Measurements from ENCODE around the gene SLC34A1.
A peak's percentile ranks its signal among the peaks of the same experiment; 100 is the strongest.

SLC34A1 gene

DNA sequence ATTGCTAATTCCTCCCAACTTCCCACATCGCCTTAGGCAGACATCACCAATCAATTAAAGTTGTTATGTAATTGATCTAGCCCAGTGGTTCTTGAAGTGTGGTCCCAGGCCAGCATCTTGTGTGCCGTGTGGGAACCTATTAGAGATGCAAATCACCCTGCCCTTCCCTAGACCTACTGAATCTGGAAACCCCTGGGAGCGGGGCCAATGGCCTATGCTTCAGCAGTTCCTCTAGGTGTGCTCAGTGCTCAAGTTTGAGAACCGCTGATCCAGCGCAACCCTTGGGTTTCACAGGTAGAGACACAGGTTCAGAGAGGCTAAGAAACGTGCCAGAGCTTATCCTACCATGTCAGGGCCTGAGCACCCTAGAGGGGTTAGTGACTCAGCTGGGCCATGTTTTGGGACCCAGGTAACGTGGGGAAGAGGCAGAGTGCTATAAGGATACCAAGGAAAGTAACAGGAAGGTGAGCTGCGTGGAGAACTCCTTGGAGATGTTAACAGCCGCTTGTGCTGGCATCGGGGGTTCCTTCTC, 4.4 kb downstream of the SLC34A1 start:
- DNase-seq (ENCODE audit: low read depth): no peak

DNA sequence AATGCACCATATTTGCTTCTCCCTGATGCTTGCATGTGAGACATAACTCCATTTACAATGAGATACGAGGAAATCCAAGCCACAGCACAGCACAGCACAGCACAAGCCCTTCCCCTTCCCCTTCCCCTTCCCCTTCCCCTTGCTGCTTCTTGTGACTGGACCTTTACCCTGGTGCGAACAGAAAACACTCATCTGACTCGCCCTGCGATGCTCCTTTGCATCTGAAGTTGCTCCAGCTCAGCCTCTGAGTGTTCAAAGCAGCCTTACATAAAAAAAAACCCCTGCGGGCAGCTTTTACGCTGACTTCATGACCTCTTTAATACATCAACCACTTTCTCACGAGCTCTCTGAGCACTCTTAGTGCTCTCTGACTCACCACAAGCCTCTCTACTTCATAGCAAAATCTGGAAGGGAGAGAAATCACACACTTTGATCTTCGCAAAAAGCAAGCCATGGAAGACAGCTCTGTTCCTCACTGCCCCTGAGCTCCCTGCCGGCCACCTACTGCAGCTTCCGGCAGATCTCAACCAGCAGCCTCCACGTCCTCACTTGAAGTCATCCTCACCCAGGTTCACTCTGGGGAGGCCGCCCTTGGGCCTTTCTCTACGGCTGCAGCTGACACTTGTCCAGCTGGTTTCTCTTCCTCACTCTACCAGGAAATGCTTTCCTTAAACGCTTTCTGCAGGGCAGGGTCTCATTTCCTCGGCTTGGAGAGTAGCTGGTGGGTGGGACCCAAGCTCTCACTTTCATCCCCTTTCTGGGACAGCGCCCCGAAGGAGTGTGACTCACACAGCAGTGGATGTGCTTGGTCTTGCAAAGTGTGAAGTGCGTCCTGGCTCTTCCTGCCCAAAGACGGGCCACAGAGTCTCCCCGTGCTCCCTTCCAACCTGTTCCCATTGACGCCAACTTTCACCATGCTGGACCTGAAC, 5.3 kb downstream of the SLC34A1 start:
- peak; percentile 84 for DNase-seq (ENCODE audit: low read depth)

DNA sequence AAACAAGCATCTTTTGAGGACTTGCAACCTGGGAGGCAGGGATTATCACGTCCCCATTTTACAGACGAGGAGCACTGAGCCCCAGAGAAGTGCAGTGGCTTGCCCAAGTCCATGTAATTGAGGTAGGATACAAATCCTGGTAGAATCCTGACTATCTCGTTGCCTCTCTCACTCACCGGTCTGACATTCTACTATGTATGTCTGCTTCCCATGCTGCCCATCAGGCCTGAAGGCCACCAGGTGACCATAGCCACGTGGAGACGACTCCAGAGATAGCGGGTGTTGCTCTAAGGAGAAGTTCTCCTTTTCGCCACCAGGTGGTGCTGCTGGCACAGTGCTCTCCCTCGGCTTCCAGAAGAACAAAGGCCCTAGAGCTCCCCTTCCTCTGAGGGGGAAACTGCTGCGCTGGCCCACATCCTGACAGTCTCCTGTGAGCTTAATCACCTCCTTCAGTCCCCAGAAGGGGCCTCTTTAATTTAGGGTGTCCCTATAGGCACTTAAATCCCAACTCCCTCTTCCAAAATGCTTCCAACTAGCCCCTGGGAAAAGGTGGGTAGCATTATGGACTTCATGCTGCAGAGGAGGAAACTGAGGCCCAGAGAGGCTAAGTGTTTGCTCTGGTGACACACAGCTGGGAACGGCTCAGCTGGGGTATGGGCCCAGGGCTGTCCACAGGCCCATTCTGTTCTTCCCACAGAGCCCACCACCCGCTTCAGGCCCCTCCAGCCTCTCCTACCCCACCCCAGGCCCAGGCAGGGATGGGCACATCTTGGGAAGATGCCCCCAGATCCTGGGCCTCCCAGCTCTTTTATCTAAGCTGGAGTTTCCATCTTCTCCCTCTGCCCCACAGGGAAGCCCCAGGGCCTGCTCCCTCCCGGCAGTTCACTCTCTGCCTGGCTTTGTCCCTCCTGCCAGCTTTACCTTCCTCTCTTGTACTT, 6.4 kb downstream of the SLC34A1 start:
- DNase-seq (ENCODE audit: low read depth): no peak

DNA sequence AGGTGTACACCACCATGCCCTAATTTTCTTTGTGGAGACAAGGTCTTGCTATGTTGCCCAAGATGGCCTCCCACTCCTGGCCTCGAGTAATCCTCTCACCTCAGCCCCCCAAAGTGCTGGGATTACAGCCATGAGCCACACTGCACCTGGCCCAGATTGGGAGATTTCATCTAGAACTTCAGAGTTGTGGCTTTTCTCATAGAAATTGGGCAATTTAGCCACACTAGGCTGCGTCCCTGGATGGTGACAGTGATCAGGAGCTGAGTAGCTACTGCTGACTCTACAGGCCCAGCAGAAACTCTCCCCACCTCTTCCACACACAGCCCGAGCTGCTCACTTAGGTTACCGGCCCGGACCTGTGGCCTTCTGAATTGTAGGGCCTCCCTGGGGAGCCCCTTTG, 8.5 kb downstream of the SLC34A1 start:
- no peak for DNase-seq (ENCODE audit: low read depth)

DNA sequence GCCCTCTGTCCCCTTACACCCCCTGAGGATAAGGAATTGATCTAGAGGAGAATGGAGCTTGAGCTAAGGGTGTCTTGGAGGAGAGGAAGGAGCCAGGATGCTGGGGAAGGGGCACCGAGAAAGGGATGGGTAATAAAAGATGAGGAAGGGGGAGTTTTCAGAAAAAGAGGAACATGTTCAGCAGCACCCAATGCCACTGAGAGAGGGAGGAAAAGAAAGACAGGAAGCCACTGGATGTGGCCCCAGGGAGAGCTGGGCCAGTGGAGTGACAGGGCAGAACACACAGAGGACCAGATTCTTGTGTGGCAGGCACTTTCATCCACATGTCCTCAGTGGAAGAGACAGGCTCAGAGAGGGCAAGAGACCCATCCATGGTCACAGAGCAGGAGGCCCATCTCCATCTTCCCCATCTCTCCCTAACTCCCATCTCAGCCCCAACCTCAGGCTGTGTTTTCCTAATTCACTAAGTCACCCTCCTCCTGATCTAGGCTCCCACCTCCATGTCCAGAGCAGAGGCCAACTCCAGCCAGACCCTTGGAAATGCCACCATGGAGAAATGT, 9.1 kb downstream of the SLC34A1 start:
- no peak for DNase-seq (ENCODE audit: low read depth)

DNA sequence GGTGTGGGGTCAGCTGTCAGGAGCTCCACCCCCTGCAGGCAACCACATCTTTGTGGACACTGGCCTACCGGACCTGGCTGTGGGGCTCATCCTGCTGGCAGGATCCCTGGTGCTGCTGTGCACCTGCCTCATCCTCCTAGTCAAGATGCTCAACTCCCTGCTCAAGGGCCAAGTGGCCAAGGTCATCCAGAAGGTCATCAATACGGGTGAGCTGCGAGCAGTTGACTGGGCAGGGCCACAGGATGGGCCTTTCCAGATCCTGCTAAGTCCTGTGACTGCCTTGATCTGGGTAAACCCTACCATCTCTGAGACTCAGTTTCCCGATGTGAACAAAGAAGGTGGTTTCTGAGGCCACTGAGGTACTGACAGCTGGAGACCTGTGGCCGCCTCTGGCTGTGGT, 9.8 kb downstream of the SLC34A1 start:
- DNase-seq (ENCODE audit: low read depth): no peak

DNA sequence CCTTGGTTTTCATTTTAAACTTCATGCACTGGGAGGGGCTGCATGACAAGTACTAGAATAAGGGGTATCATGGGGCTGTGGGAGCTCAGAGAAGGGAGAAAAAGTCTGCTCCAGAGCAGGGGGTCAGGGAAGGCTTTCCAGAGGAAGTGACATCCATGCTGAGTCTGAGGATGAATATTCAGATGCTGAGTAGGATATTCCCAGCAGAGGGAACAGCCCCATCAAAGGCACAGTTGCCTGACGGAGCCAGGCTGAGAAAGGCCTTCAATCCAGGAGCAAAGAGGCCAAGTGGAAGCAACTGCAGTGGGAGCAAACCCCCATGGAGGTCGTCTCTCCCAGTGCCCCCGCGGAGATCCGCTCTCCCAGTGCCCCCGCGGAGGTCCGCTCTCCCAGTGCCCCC, 11.8 kb downstream of the SLC34A1 start:
- no peak for DNase-seq (ENCODE audit: low read depth)

DNA sequence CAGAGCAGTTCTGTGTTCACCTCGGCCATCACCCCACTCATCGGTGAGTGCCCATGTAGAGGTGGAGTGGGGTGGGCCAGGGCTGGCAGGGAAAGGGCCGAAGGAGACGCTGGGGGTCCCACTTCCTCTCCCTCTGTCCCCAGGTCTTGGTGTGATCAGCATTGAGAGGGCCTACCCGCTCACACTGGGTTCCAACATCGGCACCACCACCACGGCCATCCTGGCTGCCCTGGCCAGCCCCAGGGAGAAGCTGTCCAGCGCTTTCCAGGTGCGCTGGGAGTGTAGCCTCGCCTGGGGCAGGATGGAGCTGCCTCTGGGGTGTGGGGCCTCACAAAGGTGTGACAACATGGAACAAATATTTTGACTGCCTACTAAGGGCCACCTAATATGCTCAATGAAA, 12.6 kb downstream of the SLC34A1 start:
- DNase-seq (ENCODE audit: low read depth): no peak

DNA sequence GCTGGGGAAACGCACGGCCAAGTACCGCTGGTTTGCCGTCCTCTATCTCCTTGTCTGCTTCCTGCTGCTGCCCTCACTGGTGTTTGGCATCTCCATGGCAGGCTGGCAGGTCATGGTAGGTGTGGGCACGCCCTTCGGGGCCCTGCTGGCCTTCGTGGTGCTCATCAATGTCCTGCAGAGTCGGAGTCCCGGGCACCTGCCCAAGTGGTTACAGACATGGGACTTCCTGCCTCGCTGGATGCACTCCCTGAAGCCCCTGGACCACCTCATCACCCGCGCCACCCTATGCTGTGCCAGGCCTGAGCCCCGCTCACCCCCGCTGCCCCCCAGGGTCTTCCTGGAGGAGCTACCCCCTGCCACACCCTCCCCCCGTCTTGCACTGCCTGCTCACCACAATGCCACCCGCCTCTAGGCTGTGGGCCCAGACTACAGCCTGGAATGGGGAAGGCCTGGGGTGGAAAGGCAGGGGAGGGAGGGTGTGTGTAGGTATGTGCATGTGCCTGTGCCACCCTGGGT, 13.7 kb downstream of the SLC34A1 start:
- no peak for DNase-seq (ENCODE audit: low read depth)

DNA sequence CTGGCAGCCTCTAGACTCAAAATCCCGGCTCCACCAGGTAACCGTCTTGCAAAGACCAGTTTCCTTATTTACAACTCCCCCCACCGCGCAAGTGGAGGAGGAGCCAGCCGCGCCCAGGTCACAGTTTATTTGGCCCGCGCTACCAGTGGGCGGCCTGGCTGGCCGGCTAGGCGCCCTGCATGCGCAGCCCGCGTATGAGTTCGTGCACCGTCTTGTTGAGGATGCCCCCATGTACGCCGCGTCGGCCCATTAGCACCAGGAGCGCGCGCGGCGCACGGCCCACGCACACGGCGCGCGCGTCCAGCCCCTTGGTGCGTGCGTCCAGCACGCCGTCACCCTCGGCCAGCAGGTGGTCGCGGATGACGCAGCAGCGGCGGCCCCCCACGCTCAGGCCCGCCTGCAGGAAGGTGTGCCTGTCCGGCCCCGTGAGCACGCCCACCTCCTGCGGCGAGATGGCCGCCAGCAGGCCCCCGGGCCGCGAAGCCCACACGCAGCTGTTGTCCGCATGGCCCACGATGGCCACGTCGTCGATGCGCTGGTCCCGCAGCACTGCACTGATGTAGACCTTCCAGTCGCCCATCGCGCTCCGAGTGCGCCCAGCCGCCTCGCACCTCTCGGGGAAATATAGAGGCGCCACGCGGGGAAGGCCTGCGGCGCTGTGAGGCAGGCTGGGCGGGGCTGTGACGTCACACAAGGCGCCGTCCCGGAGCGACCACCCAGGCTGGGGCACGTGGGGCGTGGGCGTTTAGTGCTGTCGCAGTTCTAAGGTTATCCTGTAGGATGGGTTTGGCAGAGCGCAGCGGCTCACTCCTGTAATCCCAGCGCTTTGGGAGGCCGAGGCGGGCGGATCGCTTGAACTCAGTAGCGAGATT, 16.0 kb downstream of the SLC34A1 start, which contains the start of gene PFN3:
PFN3 (minus strand) TSS at position 665 of the 872 bp plus-strand sequence; CDS start at position 580, 85 bp downstream.
- DNase-seq (ENCODE audit: low read depth): no peak

DNA sequence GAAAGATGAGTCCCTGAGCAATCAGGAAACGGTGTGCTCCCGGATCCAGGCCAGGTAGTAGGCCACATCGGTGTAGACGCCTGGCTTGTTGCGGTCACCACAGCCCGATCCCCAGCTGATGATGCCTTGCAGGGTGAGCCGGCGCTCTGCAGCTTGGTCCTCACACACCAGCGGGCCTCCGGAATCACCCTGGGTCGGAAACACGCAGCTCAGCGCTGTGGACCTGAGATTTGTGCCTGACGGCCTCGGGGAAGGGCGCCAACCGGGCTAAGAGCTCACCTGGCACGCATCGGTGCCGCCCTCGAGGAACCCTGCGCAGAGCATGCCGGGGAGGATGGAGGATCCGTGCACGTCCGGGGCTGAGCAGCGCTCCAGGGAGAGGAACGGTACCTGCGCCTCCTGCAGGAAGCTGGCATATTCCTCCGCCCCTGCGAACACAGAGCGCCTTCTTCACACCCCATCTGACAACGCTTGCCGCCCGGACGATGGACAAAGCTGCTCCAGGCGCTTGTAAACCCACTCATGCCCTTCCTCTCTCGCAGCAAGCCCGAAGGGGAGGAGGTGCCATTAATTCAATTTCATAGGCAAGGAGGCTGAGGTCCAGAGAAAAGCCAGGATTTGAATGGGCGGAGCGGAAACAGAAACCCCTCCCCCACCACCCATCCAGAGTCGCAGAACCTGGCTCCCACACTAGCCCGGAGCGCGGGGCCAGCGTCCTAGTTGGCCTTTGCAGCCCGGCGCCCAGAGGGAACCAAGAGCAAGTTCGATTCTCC, 18.2 kb downstream of the SLC34A1 start:
- no peak for DNase-seq (ENCODE audit: low read depth)

DNA sequence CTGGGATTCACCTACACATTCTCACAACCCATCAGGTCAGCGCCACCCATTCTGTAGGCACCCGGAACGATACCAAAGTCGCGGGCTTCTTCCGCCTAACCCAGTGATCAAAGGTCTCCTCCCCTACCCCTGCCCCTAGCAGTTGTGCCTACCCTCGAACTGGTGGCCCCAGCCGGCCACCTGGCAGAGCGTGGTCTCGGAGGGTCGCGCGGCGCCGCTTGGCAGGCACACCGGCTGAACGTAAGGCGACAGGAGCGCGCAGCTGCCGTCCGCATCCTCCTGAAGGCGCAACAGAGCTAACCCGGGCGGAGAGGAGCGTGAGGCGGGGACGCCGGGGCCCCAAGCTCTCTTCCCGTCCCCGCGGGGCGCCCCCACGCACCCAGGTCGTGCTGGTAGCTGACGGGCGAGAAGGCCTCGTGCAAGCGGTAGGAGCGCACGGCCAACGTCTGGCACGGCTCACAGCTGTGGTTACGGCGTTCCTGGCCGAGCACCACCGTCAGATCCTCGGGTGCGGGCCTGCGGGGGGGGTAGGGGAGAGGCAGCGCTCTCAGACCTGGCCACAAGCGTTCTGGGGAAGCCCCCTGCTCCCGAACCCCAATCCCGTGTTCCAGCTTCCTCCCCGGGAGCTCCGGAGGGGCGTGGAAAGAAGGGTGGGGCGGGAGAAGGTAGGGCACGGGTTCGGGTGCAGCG, 19.0 kb downstream of the SLC34A1 start:
- DNase-seq (ENCODE audit: low read depth): no peak

DNA sequence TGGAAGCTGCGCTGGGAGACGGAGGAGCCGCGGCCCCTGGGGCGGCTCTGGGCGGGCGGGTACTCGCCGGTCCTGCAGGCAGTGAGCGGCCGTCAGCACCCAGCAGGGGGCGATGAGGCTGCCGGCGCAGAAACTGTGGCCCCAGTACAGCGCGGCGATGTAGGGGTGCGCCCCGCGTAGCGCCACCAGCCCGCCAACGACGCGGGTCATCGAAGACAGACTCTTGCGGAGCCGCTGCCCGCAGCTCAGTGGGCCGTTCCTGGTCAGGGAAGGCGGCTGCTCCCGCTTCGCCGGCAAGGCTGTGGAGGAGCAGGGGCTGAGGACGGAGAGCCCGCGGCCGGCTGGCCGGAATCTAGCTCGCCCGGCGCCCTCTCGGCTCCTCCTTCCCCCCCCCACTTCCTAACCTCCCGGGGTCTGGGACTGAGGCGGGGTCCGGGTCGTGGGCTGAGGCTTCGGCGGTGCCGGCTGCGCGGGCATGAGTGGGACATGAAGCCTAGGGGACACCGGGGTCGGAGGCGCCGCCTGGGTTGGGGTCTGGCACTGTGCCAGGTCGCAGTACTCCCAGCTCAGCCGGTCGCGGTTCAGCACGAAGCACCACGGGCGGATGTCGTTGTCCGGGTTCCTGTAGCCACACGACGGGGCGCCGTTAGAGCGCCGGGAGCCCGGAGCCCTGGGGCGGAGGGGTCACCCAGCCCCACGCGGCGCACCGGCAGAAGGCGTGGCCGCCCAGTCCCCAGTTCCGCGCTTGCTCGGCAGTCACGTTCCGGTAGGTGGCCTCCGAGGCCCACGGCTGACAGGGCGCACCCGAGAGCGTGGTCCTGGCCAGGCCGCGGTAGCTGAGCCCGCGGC, 19.8 kb downstream of the SLC34A1 start:
- DNase-seq (ENCODE audit: low read depth): no peak

DNA sequence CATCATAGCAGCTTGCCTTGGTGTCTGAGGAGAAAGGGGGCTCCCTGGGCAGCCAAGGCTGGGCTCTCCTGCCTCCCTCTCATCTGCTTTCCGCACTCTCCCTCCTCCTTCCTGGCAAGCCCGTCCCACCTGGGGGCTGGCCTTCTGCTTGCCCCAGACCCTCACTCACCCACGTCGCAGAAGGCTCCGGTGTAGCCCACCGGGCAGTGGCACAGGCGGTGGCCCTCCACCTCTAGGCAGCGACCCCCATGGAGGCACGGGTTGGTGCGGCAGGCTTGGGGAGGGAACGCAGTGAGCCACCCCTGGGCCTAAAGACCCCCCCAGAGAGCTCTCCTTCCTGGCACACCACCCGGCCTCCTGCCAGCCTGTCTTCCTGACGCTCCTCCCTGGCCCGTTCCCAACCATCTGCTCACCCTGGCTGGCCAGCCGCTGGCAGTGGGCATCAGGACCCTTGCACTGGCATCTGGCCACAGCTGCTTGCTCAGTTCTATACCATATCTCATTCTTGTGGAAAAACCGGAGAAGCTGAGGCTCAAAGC, 20.5 kb downstream of the SLC34A1 start:
- DNase-seq (ENCODE audit: low read depth): no peak

DNA sequence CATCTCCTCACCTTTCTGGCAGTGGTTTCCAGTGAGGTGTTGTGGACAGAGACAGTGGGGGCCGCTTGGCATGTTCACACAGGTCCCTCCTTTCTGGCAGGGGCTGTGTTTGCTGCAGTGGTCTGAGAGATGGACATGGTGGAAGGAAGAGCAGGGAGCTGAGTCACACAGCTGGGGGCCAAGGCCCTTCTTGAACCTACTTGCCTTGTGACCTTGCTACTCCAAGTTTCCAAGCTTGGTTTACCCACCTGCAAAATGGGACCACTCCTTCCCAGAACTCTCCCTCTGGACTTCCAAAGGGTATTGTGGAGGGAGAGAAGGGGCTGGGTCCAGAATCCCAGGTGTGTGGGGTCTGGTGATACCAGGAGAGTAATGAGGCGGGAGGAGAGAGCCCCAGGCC, 21.1 kb downstream of the SLC34A1 start:
- DNase-seq (ENCODE audit: low read depth): no peak

DNA sequence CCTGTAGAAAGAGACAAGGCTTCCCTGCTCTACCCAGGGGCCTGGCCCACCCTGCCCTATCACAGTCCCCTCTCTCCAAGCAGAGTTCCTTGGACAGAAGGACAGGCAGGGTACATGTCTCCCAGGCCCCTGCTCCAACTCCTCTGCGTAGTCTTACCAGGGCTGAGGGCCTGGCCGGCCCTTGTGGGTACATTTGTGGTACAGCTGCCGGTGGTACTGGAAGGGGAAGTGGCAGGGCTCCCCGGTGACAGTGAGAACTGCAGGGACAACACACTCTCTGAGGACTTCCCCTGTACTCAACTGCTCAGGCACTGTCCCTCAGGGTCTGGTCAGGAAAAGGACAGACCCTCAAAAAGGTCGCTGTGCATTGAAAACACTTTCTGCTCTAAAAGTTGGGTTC, 21.6 kb downstream of the SLC34A1 start:
- no peak for DNase-seq (ENCODE audit: low read depth)

DNA sequence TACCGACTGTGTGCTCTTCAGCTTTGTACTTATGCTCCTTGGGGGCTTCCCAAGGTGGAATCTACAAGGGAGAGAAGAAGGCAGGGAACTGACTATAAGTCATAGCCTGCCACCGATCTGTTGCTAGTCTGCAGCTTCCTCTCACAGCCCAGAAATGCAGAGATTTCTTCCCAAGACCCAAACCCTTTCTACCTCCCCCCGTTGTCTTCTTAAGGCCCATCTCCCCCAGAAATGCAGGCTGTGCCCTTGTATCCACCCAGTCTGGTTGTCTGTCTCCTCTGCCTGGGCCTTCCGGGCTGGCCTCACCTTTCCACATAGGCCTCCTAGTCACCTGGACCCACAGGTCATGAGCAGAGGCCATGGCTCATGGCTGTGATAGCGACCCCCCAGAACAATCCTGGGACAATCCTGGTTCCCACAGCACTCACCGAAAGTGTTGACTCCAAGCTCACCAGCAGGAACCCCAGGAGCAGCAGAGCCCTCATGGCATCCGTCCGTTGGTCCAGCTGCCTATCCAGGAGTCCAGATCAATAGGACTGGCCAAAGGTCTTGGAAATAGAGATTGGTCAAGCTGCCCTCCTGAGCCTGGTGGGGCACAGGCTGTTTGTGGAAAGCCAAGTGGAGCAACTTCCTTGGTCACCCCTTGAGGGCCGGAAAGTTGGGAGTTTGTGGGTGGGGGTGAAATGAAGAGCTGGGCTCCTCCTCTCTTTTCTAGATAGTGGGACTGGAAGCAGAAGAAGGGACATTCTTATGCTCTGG, 25.0 kb downstream of the SLC34A1 start, which contains the start of gene F12:
F12 (minus strand) TSS at position 522 of the 759 bp plus-strand sequence; CDS start at position 485, 37 bp downstream.
- DNase-seq (ENCODE audit: low read depth): no peak

All from GM04504 (cell line).